Glomerular endothelial cell (primary cell): ENCODE data around the gene CDCA7. TPM values are rescaled to one million over a fixed set of nuclear protein-coding genes. Genes with fewer than 3 reads are reported as not detected.
"Not testable (repeated sequence)": the region's sequence is repeated elsewhere in the genome, so short reads cannot be mapped to it uniquely, and the experiment has no call there.

Source experiments
- DNase-seq: peaks from one replicate; pipeline ENCODE4 v3.0.0-alpha.2; 2011; ENCODE audit warnings: low read depth, low spot score; ENCODE audit errors: extremely low read depth
- total RNA-seq: library from RNA; depleted of rRNA; stranded (reverse); fragments of >200 nt; gene quantifications from 2 replicates; pipeline ENCODE4 v1.2.3, GENCODE V29; 2015

CDCA7 gene
- total RNA-seq, 1 donor from 2014 or later = 9.0 TPM

GRCh38 chr2:173357346-173357745, 2.7 kb downstream of the CDCA7 start:
- no peak for DNase-seq

DNA sequence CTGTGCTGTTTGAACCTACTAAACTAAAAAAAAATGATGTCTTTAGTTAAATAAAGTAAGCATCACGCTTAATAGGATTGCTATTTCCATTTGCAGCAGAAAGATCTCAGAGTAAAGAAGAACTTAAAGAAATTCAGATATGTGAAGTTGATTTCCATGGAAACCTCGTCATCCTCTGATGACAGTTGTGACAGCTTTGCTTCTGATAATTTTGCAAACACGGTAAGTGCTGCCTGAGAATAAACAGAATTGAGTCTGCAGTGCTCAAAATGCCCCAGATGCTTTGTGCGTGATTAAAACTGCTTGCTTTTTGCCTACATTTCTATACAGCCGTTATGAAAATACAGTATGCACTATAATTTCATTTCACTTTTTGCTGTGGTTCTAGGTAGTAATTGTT, 3.9 kb downstream of the CDCA7 start:
- no peak for DNase-seq

GRCh38 chr2:173359231-173359630, 4.6 kb downstream of the CDCA7 start:
- no peak for DNase-seq

- DNase-seq = no peak
Measured at GRCh38 chr2:173370198-173370597, 15.5 kb downstream of the CDCA7 start.

DNA sequence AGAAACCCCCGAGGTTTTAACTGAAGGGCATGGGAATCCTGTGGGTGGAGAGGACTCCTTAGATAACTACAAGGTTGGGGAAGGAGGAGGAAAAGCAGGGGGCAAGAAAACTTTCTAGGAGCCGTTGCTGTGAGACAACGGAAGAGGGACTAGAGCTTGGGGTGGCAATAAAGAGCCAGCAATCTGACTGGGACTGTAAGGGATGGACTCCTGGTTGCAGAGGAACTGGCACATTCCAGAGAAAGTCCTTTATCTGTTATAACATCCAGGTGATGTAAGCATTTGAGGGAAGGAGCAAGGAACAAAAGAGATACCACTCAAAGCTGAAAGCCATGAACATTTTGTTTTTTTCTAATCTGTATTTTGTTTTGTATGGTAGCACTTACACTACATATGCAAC, 16.4 kb downstream of the CDCA7 start:
- DNase-seq = no peak

DNA sequence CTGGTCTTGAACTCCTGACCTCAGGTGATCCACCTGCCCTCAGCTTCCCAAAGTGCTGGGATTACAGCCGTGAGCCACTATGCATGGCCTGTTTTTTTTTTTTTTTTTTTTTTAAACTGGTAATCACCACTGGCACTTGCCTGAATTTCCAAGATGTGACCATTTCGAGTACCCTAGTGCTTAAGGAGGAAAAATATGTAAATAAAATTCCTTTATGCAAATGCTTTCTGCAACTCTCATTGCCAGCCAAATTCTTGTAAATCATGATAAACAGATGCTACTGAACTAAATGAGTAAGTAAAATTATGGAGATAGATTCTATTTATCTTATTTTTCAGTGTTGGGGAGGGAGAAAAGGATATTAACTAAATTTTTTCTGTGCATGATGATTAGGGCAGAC, 18.6 kb downstream of the CDCA7 start:
- DNase-seq = no peak

DNA sequence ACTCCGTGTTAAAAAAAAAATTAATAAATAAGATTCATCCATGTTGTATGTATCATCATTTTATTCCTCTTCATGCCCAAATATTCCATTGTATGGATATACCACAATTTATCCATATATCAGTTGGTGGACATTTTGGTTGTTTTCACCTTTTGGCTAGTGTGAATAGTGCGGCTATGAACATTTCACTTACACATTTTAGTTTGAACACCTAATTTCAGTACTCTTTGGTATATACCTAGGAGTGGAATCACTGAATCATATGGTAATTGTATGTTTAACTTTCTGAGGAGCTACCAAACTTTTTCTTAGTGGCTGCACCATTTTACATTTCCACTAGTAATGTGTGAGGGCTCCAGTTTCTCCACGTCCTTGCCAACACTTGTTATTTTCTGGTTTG, 20.0 kb downstream of the CDCA7 start:
- DNase-seq = no peak

- not testable (repeated sequence) for DNase-seq
Measured at GRCh38 chr2:173385534-173385933, 30.9 kb downstream of the CDCA7 start.

DNA sequence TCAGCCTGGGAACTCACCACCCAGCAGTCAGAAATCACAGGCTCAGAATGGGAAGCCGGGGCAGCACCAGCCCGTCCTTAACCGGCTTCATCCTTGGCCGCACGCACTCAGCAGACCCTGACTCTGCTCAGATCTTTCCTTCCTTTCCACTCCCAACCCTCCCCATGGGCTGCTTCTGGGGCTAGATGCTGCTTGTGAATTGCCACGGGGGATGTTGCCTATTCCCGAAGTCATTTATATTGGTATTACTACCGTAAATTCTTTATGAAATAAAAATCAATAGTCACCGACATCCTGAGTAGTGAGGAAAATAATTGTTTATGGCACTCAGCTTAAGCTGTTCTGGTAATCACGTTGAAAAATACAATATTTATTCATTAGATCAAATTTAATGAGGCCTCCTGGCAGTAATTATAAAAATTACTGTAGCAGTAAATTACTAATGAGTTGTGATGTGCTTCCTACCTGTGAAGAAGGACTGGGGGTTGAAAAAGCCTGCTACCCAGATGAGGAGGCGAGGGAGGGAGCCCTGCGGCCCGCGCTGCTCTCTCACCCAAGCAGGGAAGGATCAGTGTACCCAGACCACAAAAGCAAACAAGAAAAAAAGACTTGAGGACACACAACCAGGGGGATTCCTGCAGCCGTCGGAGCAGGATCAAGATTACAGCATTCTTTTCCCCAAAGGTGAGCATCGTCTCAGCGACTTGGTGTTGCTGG, 31.5 kb downstream of the CDCA7 start:
- DNase-seq = no peak

DNA sequence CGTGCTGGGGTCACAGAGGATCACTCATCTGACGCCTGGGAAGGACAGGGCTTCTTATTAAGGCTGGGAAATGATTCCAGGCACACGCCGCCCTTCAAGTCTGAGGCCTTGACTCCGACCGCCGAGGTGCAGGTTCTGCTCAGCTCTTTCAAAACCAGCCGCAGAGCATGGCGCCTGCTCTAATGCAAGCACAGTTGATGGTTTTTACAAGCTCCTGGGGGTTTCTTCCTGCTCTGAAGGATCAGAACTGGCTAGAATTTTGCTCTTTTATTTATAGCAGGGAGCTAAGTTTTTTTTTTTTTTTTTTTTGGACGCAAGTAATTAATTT, 32.0 kb downstream of the CDCA7 start:
- no peak for DNase-seq

DNA sequence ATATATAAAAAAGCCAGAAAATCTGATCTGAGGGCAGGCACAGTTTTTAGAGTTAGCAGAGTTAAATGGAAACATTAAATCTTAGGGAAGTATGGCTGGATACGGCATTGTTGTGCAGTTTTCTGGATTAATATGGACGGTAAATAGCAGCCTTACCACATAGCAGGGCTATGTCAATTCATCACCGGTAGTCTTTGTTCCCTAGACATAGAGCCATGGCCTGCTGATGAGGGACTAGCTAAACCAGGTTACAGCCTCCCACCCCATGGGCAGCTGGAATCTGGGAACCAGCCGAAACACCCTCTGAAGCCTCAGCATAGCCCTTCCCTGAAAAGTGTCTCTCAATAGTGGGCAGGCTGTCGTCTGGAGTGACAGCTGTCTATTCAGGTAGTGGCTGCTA, 32.4 kb downstream of the CDCA7 start:
- DNase-seq = no peak

GRCh38 chr2:173387660-173388059, 33.0 kb downstream of the CDCA7 start:
- no peak for DNase-seq

DNA sequence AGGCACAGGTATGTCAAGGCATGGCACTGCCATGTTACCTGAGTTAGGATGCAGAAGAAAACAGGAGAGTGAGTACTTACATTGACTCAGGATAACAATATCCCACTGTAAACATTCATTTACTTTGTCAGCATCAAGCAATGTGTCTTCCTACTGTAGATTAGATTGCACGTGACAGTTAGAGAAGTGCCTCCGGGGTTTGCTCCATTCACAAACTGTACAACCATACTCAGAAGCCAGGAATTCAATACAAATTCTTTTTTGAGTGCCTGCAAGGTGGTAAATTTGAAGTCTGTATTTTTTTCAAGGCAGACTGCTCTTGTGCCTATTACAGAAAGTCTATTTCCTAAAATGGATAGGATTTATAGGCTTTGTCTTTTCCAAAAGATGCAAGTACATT, 34.1 kb downstream of the CDCA7 start:
- DNase-seq = no peak

DNA sequence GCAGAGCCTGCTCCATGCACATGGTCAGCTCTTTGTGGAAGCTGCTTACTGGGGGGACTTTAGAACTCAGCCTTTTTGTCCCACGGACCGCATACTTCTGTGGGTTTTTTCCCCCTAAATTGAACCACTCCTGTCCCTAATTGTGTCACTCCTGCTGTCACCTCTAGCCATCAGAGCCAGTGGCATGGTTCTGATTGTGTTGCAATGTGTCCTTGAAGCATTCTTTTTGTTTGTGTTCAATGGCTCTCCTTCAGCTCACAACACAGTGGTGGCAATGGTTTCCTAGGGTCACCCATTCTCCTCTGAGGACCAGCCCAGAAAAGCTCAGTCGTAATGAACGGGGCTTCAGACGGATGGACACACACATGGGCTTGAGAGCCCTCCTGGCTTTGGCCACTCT, 35.4 kb downstream of the CDCA7 start:
- DNase-seq = no peak

DNA sequence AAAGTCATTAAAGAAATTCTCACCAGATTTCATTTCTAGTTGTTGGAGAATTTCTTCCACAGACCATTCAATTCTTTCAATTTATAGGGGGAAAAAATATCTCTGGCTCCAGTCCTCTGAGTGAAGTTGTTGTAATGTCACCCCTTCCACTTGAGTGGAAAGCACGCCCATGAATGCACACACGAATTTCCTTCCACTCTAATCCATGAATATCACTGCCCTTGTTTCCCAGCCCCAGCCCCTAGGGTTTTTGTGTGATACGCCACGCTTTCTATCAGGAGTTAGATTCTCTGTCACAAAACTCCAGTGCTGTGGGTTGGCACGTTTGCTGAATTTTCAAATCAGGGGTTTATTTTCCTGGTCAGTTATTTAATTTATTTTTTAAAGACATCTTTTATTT, 38.1 kb downstream of the CDCA7 start:
- no peak for DNase-seq

GRCh38 chr2:173393186-173393585, 38.5 kb downstream of the CDCA7 start:
- no peak for DNase-seq

DNA sequence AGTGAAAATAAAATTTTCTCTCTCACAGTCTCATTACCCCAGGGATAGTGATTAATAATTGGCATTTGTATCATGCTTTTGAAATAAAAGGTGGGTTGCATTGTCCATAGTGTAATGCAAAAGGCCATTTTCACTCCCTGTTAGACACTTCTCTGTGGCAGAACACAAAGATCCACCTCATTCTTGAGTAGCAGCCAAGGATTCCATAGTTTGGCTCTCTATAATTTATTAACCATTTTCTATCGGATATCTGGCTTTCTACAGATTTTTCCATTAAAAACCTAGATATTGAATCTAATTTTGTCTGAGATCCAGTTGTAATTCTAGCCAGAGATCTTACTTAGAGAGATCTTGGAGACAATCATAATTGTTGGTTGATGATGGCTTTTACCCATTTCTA, 39.0 kb downstream of the CDCA7 start:
- no peak for DNase-seq

DNA sequence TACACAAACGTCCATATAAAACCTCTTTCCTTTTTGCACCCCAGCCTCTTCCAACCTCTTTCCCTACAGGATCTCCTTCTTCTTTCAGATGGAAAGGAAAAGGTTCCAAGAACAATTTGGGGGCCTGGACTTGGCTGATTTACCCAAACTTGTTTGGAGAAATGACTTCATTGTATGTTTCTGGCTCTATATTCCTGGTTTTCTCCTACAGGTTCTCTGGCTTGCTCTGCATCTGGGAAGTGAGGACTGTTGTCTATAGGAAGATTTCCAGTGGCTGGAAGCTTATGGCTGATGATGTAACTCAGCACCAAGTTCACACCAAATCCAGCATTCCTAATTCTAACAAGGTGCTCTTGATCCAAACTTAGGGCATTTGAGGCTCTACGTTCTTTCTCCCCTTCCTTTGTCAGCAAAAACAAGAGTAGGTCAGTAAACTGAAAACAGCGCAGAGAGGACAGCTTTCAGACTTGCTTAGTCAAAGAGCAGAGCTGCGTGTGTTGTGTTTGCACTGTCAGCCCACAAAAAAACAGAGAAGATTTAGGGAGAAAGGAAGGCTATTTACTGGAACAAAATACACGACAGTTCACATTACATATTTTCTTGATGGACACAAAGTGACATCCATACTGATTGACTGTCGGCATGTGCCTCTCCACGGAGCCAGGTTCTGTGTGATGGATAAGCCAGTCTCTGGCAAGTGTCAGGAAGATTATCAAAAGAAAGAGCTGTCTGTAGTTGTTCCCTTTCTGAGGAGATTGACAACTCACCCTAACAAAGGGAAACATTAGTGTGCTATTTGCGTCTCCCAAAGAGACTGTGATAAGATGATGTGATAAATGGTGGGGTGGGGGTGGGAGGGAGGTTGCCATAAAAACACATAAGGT, 39.7 kb downstream of the CDCA7 start:
- no peak for DNase-seq

DNA sequence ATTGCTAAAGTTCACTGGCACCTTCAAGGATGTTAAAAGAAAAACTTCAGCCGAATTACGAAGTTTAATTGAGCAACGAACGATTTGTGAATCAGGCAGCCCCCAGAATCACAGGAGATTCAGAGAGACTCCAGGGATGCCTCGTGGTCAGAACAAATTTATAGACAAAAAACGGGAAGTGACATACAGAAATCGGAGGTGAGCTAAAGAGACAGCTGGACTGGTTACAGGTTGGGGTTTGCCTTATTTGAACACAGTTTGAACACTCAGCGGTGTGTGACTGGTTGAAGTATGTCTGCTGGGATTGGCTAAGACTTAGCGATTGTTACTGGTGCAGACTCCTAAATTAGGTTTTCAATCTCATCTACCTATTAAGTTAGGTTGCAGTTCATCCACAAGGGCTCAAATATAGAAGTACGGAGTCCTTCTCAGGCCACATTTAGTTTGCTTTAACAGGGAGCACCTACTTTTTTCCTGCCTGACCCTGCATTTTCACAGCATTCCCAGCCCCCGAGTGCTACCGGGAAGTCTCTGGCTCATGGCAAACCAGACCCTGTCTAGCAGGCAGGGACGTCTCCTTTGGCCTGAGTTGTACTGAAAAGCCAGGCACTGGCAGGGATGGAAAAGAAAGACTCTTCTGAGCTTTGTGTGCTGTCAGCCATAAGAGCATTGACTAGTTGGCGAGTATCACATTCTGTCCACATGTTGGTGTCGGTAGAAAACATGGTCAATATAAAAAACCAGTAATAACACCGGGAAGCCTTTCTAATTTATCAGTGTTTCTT, 41.1 kb downstream of the CDCA7 start:
- DNase-seq = no peak

GRCh38 chr2:173397539-173397938, 42.9 kb downstream of the CDCA7 start:
- no peak for DNase-seq

DNA sequence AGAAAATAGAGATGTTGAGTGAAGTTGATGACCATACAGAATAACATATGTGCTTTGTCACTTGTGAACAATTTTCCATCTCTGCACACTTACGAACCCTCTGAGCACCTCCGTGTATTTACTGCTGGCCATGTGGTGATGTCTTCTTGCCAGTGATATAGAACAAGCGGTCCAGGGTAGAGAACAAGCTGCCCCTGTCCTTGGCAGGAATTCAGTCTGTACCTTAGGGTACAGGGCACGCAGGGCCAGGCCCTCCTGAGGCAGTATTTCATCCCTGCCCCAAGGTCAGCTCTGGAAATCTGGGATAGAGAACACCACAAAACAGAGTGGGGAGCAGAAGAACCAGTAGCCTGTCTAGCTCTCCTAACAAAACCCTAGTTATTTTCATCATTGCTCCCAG, 44.6 kb downstream of the CDCA7 start:
- no peak for DNase-seq

DNA sequence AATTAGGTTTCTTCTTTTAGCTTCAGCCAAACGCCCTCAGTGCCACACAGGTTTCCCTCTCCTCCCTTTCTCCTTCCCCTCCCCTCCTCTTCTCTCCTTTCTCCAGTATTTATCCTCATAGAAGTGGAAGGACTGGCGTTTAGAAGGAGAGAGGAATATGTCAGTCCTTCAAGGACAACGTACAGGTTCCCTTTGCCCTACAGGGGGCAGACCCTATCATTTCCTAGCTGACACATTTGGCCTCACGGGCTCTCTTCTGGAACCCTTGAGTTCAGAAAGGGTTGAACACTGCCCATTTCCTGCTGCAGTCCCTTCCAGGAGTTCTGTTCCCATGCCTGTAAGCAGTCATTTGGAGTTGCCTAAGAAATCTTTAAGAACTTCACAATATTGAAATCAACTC, 46.1 kb downstream of the CDCA7 start:
- no peak for DNase-seq
